CD4-positive, alpha-beta T cell treated with Interleukin-15 for 4 hours (primary cell): ENCODE data around the gene TMEM125.

Experiments used
- DNase-seq: peaks from one replicate; pipeline ENCODE4 v3.0.0-alpha.2; 2020; ENCODE audit warnings: low spot score

The TMEM125 gene

GRCh38 chr1:43312212-43312623 lies 42.4 kb downstream of the TMEM125 start:
- DNase-seq = no peak

GRCh38 chr1:43312663-43313515 lies 43.1 kb downstream of the TMEM125 start:
- DNase-seq = no peak

- DNase-seq = no peak
These were observed 44.0 kb downstream of the TMEM125 start for GRCh38 chr1:43313771-43314170.

- no peak for DNase-seq
These were observed 44.5 kb downstream of the TMEM125 start for GRCh38 chr1:43314233-43314632.

GRCh38 chr1:43315481-43315880 lies 45.7 kb downstream of the TMEM125 start:
- DNase-seq = no peak

GRCh38 chr1:43315963-43316737 lies 46.4 kb downstream of the TMEM125 start:
- no peak for DNase-seq

GRCh38 chr1:43316738-43317520 lies 47.1 kb downstream of the TMEM125 start:
- no peak for DNase-seq

GRCh38 chr1:43317817-43318471 lies 48.2 kb downstream of the TMEM125 start:
- no peak for DNase-seq

- DNase-seq = no peak
These were observed 49.0 kb downstream of the TMEM125 start for GRCh38 chr1:43318831-43319230.

GRCh38 chr1:43319288-43319687 lies 49.5 kb downstream of the TMEM125 start:
- DNase-seq = no peak

- no peak for DNase-seq
These were observed 50.0 kb downstream of the TMEM125 start for GRCh38 chr1:43319766-43320165.

GRCh38 chr1:43321331-43321891 lies 51.6 kb downstream of the TMEM125 start:
- DNase-seq = no peak

GRCh38 chr1:43322506-43322905 lies 52.7 kb downstream of the TMEM125 start:
- no peak for DNase-seq
